GM23338 (cell line): ENCODE data around the gene CNTNAP5. TPM values are rescaled to one million over a fixed set of nuclear protein-coding genes. Genes with fewer than 3 reads are reported as not detected.

Experiments
- ATAC-seq: fragments of 200-7000 bp; cut with Tn5 transposase; 3 replicates; pipeline ENCODE4 v1.9.1; 2020
- DNase-seq: peaks from one replicate; pipeline ENCODE4 v3.0.0-alpha.2; 2015; ENCODE audit warnings: low spot score
- H2AFZ ChIP-seq: fragments of 200-600 bp; sonication (generic); 2 replicates; pipeline ENCODE4 v1.8.0; 2016; ENCODE audit warnings: antibody characterized with exemption, mild to moderate bottlenecking, moderate library complexity
- H3F3A ChIP-seq: fragments of 200-600 bp; sonication (generic); replicated peaks from 2 replicates; pipeline ENCODE4 v1.8.0; 2017; ENCODE audit warnings: antibody characterized with exemption, mixed run types, low read depth
- H3K27ac ChIP-seq: fragments of 200-600 bp; sonication (generic); 2 replicates; pipeline ENCODE4 v1.6.1; 2016; ENCODE audit warnings: low read depth
- H3K27me3 ChIP-seq: fragments of 200-600 bp; sonication (generic); 2 replicates; pipeline ENCODE4 v1.8.0; 2016; ENCODE audit warnings: mild to moderate bottlenecking, mixed run types, moderate library complexity; ENCODE audit not compliant: insufficient read depth
- H3K36me3 ChIP-seq: fragments of 200-600 bp; sonication (generic); 2 replicates; pipeline ENCODE4 v1.8.0; 2016; ENCODE audit warnings: mild to moderate bottlenecking; ENCODE audit not compliant: insufficient read depth
- H3K4me1 ChIP-seq: fragments of 200-600 bp; sonication (generic); 2 replicates; pipeline ENCODE4 v1.8.0; 2016; ENCODE audit warnings: mild to moderate bottlenecking, moderate library complexity; ENCODE audit not compliant: insufficient read depth
- H3K4me2 ChIP-seq: fragments of 200-600 bp; sonication (generic); 2 replicates; pipeline ENCODE4 v1.7.1; 2017; ENCODE audit warnings: mixed run types
- H3K4me3 ChIP-seq: fragments of 200-600 bp; sonication (generic); 2 replicates; pipeline ENCODE4 v1.6.1; 2016; ENCODE audit warnings: mixed run types
- H3K79me2 ChIP-seq: fragments of 200-600 bp; sonication (generic); replicated peaks from 2 replicates; pipeline ENCODE4 v1.8.0; 2017; ENCODE audit warnings: mild to moderate bottlenecking; ENCODE audit not compliant: insufficient read depth
- H3K9me2 ChIP-seq: fragments of 200-600 bp; sonication (generic); 2 replicates; pipeline ENCODE4 v1.8.0; 2017; ENCODE audit not compliant: insufficient read depth
- H4K20me1 ChIP-seq: fragments of 200-600 bp; sonication (generic); replicated peaks from 2 replicates; pipeline ENCODE4 v1.8.0; 2017; ENCODE audit warnings: mild to moderate bottlenecking; ENCODE audit not compliant: insufficient read depth
- H3K27ac Mint-ChIP-seq: 2 replicates; pipeline ENCODE4 v1.8.0; 2020; ENCODE audit warnings: inconsistent platforms, mild to moderate bottlenecking, moderate library complexity, mixed read lengths
- H3K27me3 Mint-ChIP-seq: 3 replicates; pipeline ENCODE4 v1.8.0; 2022; ENCODE audit warnings: low read depth, mild to moderate bottlenecking, moderate library complexity, mixed read lengths, inconsistent platforms; ENCODE audit not compliant: insufficient read depth, poor library complexity
- H3K36me3 Mint-ChIP-seq: 3 replicates; pipeline ENCODE4 v1.8.0; 2021; ENCODE audit warnings: low read depth, mild to moderate bottlenecking, inconsistent platforms, moderate library complexity, mixed read lengths
- H3K4me1 Mint-ChIP-seq: 3 replicates; pipeline ENCODE4 v1.8.0; 2020; ENCODE audit warnings: mild to moderate bottlenecking, inconsistent platforms, mixed read lengths
- H3K4me3 Mint-ChIP-seq: 3 replicates; pipeline ENCODE4 v1.8.0; 2021; ENCODE audit warnings: moderate library complexity, mild to moderate bottlenecking, inconsistent platforms, mixed read lengths
- H3K9me3 Mint-ChIP-seq: 3 replicates; pipeline ENCODE4 v1.8.0; 2020; ENCODE audit warnings: moderate library complexity, mild to moderate bottlenecking, inconsistent platforms, mixed read lengths
- CREB1 ChIP-seq: fragments of 250-450 bp; sonication (Bioruptor Pico); IDR thresholded peaks from 2 replicates; pipeline ENCODE4 v1.5.0; 2020; ENCODE audit warnings: low read depth, mild to moderate bottlenecking, moderate library complexity
- ETS1 ChIP-seq: IDR thresholded peaks from 2 replicates; pipeline ENCODE4 v1.6.1; 2016; ENCODE audit warnings: antibody characterized with exemption
- EZH2 ChIP-seq: fragments of 200-600 bp; sonication (generic); IDR thresholded peaks from one replicate; pipeline ENCODE4 v1.8.0; 2017; ENCODE audit warnings: antibody characterized with exemption, mild to moderate bottlenecking, low read depth; ENCODE audit not compliant: unreplicated experiment
- EZH2phosphoT487 ChIP-seq: fragments of 200-600 bp; sonication (generic); IDR thresholded peaks from one replicate; pipeline ENCODE4 v1.8.1; 2018; ENCODE audit warnings: antibody characterized with exemption; ENCODE audit not compliant: unreplicated experiment
- NANOG ChIP-seq: IDR thresholded peaks from 2 replicates; pipeline ENCODE4 v1.6.1; 2016; ENCODE audit warnings: antibody characterized with exemption, borderline replicate concordance
- POLR2AphosphoS5 ChIP-seq: IDR thresholded peaks from 2 replicates; pipeline ENCODE4 v1.6.1; 2016; ENCODE audit warnings: antibody characterized with exemption, low read depth
- ZNF114 ChIP-seq: fragments of 250-450 bp; sonication (Bioruptor Pico); IDR thresholded peaks from 2 replicates; pipeline ENCODE4 v1.5.0; 2020; ENCODE audit warnings: mild to moderate bottlenecking, moderate library complexity
- ZNF331 ChIP-seq: fragments of 250-450 bp; sonication (Bioruptor Pico); IDR thresholded peaks from 2 replicates; pipeline ENCODE4 v1.5.0; 2020; ENCODE audit warnings: low read depth, mild to moderate bottlenecking, moderate library complexity
- ZNF462 ChIP-seq: fragments of 250-450 bp; sonication (Bioruptor Pico); IDR thresholded peaks from 2 replicates; pipeline ENCODE4 v1.5.0; 2020; ENCODE audit warnings: mild to moderate bottlenecking, moderate library complexity
- polyA plus RNA-seq: library from polyadenylated mRNA; unstranded; fragments of >200 nt; fragmentation: Nextera tagmentation; extraction: Ambion mirVana; gene quantifications from 2 replicates; pipeline ENCODE4 v1.2.1, GENCODE V29; 2016
- total RNA-seq: library from RNA; depleted of rRNA; stranded (reverse); fragments of >200 nt; shearing (Covaris generic); gene quantifications from 2 replicates; pipeline ENCODE4 v1.2.3, GENCODE V29; 2014

CNTNAP5 gene
- total and polyA plus RNA-seq, 2 experiments from 2014 or later = 0.49 to 0.50 TPM

DNA sequence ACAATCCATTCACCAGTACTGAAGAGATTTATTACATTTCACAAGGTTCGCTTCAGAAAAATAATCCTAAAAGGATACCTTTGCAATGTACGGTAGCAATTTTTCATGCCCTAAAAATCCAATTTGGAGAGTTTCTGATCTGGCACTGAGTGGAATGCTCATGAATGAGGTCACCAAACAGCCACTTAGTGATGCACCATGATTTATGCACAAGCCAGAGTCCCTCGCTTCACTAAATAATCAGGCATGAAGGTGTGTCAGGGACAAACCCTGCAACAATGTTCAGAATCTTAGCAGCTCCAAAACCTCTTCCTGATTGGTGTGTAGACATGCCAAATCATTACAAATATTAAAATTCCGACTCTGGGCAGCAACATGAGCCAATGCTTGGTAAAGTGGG lies 221.1 kb downstream of the CNTNAP5 start:
- H3K27me3 ChIP-seq = no peaks in the 10 kb centered on the region
- H3K4me1 ChIP-seq = peaks cover 6% of the 10 kb centered on the region; the same call in 1 of the 2 replicates
- no peak overlapping the region for H2AFZ ChIP-seq
- no peaks in the 10 kb centered on the region for H3F3A ChIP-seq
- no peaks in the 10 kb centered on the region for H3K79me2 ChIP-seq
- H3K27ac Mint-ChIP-seq = no peak overlapping the region
- peaks cover 6% of the 10 kb centered on the region for H3K27me3 Mint-ChIP-seq
- TF ChIP-seq POLR2AphosphoS5 (no peak), NANOG (no peak), ETS1 (no peak), ZNF462 (no peak), EZH2 (no peak), ZNF114 (no peak), EZH2phosphoT487 (no peak), ZNF331 (no peak), CREB1 (no peak)
- H3K4me3 Mint-ChIP-seq = no peak overlapping the region
- DNase-seq = no peak
- no peaks in the 10 kb centered on the region for H3K36me3 Mint-ChIP-seq
- H3K9me2 ChIP-seq = no peaks in the 10 kb centered on the region
- no peak overlapping the region for H3K4me2 ChIP-seq
- 0 out of 2 replicates have a peak, but pooled peaks cover 4% of the 10 kb centered on the region for H3K36me3 ChIP-seq
- H3K27ac ChIP-seq = no peak overlapping the region
- no peak for ATAC-seq
- H3K9me3 Mint-ChIP-seq = no peaks in the 10 kb centered on the region
- no peak overlapping the region for H3K4me3 ChIP-seq
- no peaks in the 10 kb centered on the region for H4K20me1 ChIP-seq
- H3K4me1 Mint-ChIP-seq = peaks cover 5% of the 10 kb centered on the region; the same call in 2 of the 3 replicates
